BJ (cell line): ENCODE data around the gene UCK2. TPM values are rescaled to one million over a fixed set of nuclear protein-coding genes. Genes with fewer than 3 reads are reported as not detected.

Experiments used
- CTCF ChIA-PET: fragments of 350-600 bp; formaldehyde crosslinking; extraction: SDS; loops from one replicate; lab custom pipeline; 2021; ENCODE audit warnings: antibody characterized with exemption, inconsistent platforms; lab: Yijun Ruan, JAX
- POLR2A ChIA-PET: fragments of 300-600 bp; sonication (Branson Sonifier 250); formaldehyde crosslinking; extraction: SDS; loops from one replicate; lab custom pipeline; 2021; ENCODE audit warnings: antibody characterized with exemption; lab: Charles Lee
- DNase-seq: peaks from one replicate; pipeline ENCODE4 v3.0.0-alpha.2; 2011; ENCODE audit warnings: low read depth
- H3K27me3 ChIP-seq: 2 replicates; pipeline ENCODE4 v1.6.0; 2011; ENCODE audit warnings: low read length; ENCODE audit not compliant: control insufficient read depth, insufficient read depth
- H3K36me3 ChIP-seq: 2 replicates; pipeline ENCODE4 v1.5.1; 2011; ENCODE audit warnings: low read length; ENCODE audit not compliant: control insufficient read depth, insufficient read depth
- H3K4me3 ChIP-seq: 2 replicates; pipeline ENCODE4 v1.5.1; 2011; ENCODE audit warnings: low read depth, mild to moderate bottlenecking, control low read depth, low read length
- polyA plus RNA-seq: library from polyadenylated mRNA; depleted of rRNA; stranded (reverse); fragments of >200 nt; gene quantifications from 2 replicates; pipeline ENCODE4 v1.2.3, GENCODE V29; 2011
- TF ChIP-seq, protein P1 (sequence below): IDR thresholded peaks from 2 replicates; pipeline ENCODE4 v1.5.1; 2011; ENCODE audit warnings: low read depth, mild to moderate bottlenecking, control low read depth, inconsistent platforms, low read length, moderate library complexity; ENCODE audit not compliant: insufficient read depth

Gene UCK2
- polyA plus RNA-seq, 1 experiment: 57.7 TPM

DNA sequence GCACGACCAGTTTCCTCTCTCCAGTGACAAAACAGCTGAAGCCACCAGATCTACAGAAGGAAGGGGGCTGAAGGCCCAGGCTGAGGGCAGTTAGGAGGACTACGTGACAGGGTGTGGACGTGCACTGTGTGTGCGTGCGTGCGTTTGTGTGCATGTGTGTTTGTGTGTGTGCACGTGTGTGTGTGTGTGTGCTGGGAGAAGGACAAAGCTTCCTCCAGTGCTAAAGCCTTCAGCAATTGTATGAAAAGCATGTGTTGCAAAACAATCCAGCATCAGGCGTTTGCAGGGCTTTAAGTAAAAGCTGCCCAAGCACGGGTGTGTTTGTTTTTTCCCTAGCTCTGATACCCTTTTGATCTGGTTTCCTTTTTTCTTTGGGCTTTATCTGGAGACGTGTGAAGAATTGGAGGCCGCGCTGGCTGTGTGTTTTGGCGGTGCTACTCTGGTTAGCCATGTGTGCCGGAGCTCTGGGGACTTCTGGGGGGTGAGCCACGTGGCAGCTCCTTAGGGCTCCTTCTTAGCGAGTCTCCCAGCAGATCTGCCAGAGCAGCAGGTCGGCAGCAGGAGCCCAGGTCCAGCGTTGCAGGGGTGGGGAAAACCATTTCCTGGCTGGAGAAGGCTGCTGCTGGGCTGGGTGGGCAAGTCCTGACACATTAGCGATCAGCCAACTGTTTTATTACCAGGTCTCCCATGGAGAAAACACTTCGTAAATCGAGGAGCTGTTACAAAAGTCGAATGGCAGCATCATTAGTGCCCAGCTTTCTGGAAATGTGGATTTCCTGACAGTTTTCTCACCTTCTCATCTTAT is 73.4 kb downstream of the UCK2 start:
- TF ChIP-seq, protein P1, sequence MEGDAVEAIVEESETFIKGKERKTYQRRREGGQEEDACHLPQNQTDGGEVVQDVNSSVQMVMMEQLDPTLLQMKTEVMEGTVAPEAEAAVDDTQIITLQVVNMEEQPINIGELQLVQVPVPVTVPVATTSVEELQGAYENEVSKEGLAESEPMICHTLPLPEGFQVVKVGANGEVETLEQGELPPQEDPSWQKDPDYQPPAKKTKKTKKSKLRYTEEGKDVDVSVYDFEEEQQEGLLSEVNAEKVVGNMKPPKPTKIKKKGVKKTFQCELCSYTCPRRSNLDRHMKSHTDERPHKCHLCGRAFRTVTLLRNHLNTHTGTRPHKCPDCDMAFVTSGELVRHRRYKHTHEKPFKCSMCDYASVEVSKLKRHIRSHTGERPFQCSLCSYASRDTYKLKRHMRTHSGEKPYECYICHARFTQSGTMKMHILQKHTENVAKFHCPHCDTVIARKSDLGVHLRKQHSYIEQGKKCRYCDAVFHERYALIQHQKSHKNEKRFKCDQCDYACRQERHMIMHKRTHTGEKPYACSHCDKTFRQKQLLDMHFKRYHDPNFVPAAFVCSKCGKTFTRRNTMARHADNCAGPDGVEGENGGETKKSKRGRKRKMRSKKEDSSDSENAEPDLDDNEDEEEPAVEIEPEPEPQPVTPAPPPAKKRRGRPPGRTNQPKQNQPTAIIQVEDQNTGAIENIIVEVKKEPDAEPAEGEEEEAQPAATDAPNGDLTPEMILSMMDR: no peak
- no peak for DNase-seq
- H3K36me3 ChIP-seq: 0 out of 2 replicates have a peak, but pooled peaks cover under 1% of the 10 kb centered on the region
- H3K27me3 ChIP-seq: no peaks in the 10 kb centered on the region
- ChIA-PET CTCF (interaction anchor here (0.5 to 1.5 kb wide), 7 partner anchors 9 to 598 kb away, joined by 3 to 8 read pairs (median 3); no protein-coding TSS in a partner anchor), POLR2A (no interaction called here)
- H3K4me3 ChIP-seq: no peak overlapping the region

DNA sequence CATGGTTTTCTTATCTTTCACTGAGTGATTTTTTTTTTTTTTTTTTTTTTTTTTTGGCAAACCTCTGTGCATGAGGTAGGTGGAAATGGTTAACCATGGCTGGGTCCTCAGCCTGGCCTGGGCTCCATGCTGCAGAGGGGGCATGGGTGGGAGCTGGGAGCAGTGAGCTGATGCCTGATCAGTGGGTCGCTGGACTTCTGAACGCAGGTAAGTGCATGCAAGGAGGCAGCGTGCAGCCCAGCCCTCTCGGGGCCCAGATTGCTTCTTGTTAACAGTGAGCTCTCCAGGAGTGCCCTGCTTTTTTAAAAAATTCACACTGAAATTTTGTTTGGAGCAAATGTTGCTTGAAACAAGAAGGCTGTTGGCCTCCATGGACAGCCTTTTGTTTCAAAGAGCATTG is 75.2 kb downstream of the UCK2 start:
- CTCF ChIA-PET: interaction anchor here (0.7 to 3.5 kb wide), 5 partner anchors 11 to 155 kb away, joined by 3 to 24 read pairs (median 3); no protein-coding TSS in a partner anchor
- TF ChIP-seq, protein P1: no peak
- H3K4me3 ChIP-seq: no peak overlapping the region
- no peaks in the 10 kb centered on the region for H3K27me3 ChIP-seq
- H3K36me3 ChIP-seq: peaks cover 6% of the 10 kb centered on the region
- POLR2A ChIA-PET: no interaction called here
- DNase-seq: no peak

DNA sequence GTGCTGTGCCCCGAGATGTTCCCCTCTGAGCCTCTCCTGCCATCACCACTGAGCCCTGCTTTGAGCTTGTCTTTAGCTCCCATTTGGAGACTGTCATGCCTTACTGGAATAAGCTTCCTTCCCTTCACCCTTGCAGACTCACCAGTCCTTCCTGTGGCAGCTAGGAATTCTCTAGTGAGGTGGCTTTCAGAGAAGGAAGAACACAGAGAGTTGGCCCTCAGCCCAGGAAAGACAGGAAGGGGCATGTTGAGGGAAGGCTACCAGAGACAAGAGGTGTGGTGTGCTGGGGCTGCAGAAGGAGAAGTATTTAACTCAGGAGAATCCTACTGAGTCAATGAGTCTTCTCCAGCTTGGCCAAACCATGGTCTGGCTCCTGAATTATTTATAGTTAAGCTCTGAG is 76.3 kb downstream of the UCK2 start:
- TF ChIP-seq, protein P1: no peak
- Histone ChIP-seq H3K4me3 (no peak overlapping the region), H3K27me3 (no peaks in the 10 kb centered on the region), H3K36me3 (peaks cover 9% of the 10 kb centered on the region)
- POLR2A ChIA-PET: interaction anchor here (0.5 kb wide), 1 partner anchor 768 kb away, joined by 4 read pairs; no protein-coding TSS in a partner anchor
- CTCF ChIA-PET: interaction anchor here (0.7 to 3.5 kb wide), 8 partner anchors 8 to 187 kb away, joined by 3 to 24 read pairs (median 3); partner anchors contain the start of gene TMCO1
- no peak for DNase-seq

DNA sequence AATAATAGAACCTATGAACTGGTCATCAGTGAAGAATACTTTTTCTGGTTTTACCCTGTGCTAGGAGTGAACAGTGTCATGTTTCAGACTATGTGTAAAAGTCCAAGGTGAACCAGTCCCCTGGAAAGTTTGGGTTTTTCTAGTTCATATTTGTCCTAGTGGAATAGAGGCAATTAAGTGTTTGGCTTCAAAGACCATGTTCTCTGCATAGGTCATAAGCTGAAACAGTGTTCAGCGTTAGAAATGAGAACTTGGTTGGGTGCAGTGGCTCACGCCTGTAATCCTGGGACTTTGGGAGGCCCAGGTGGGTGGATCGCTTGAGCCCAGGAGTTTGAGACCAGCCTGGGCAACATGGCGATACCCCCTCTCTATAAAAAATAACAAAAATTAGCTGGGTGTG is 77.5 kb downstream of the UCK2 start:
- no peaks in the 10 kb centered on the region for H3K27me3 ChIP-seq
- no peak for DNase-seq
- TF ChIP-seq, protein P1: no peak
- POLR2A ChIA-PET: no interaction called here
- H3K4me3 ChIP-seq: no peak overlapping the region
- CTCF ChIA-PET: interaction anchor here (0.6 to 3.5 kb wide), 2 partner anchors 9 to 19 kb away, joined by 3 to 24 read pairs; no protein-coding TSS in a partner anchor
- H3K36me3 ChIP-seq: peaks cover 15% of the 10 kb centered on the region

DNA sequence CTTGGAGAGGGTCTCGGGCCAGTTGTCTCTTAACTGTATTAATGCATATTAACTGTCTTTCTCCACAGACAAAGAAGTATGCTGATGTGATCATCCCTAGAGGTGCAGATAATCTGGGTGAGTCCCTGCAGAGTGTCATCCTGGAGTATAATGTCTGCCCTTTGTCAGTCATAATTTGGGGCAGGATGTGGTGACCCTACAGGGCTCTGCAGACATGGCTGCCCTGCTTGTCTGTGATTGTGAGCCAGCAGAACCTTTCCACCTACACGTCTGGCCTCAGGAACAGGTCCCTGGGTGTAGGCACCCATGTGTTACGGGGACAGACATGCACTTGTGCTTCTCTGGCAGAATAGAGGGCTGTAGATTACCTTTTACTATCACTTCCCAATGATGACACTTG is 78.4 kb downstream of the UCK2 start:
- ChIA-PET CTCF (no interaction called here), POLR2A (no interaction called here)
- Histone ChIP-seq H3K4me3 (no peak overlapping the region), H3K36me3 (peaks cover 18% of the 10 kb centered on the region), H3K27me3 (no peaks in the 10 kb centered on the region)
- TF ChIP-seq, protein P1: no peak
- no peak for DNase-seq
